HG02852 (cell line): ENCODE results near the gene JUND.

Source experiments
- ATAC-seq: cut with Tn5 transposase; IDR thresholded peaks from one replicate; pipeline ENCODE4 v1.9.1; 2021; ENCODE audit warnings: mild to moderate bottlenecking, moderate library complexity; ENCODE audit not compliant: unreplicated experiment

The JUND gene

GRCh38 chr19:18291019-18291524 lies 9.7 kb upstream of the JUND start:
- no peak for ATAC-seq

- no peak for ATAC-seq
These were observed 9.0 kb upstream of the JUND start for GRCh38 chr19:18290302-18291018.

DNA sequence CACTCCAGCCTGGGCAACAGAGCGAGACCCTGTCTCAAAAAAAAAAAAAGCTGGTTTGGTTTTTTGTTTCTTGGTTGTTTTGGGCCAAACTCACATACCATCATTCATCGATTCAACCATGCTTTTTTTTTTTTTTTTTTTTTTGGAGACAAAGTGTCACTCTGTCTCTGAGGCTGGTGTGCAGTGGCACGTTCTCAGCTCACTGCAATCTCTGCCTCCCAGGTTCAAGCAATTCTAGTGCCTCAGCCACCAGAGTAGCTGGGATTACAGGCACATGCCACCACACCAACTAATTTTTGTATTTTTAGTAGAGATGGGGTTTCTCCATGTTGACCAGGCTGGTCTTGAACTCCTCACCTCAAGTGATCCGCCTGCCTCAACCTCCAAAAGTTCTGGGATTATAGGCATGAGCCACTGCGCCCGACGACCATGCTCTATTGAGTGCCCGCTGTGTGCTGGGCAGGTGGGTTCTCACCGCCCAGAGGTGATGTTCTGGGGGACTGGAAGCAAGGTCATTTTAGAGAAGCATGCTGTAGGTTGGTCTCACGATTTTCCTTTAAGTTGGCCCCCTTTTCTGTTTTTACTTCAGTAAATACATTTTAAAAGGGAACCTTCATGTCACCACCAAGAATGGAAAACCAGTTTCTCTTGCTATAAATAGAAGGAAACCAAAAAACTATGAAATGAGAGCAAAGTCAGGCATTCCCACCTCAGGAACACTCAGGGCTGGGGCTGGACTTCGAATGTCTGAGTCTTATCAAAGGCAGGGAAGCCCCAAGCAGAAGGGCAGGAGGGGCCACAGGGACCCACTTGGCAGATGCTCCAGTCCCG lies 8.3 kb upstream of the JUND start:
- no peak for ATAC-seq

GRCh38 chr19:18287836-18288772 lies 6.7 kb upstream of the JUND start:
- ATAC-seq: no peak

DNA sequence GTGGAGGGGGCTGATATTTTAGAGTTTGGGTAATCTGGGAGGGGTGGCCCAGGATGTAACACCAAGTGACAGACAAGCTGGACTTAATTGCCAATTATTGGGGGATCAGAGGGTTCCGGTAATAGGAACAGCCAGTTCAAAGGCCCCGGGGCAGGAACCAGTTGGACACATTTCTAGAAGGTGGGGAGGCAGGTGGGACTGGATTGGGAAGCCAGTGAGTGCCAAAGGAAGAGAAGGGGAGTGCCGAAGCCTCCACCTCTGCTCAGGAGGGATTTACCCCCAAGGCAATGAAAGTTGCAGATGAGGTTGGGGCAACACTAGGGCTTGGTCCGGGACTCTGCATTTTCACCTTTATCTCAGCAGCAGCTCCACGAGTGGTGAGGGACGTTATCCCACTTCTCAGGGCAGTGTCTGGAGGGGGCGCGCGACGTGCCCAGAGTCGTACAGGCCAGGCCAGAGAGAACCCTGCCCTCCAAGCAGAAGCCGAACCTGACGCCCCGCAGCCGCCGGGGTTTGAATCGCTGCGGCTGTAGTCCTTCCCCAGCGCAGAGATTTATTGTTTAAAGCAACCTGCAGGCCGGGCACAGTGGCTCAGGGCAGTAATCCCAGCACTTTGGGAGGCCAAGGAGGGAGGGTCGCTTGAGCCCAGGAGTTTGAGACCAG lies 5.7 kb upstream of the JUND start:
- ATAC-seq: no peak

GRCh38 chr19:18284712-18285360 lies 3.4 kb upstream of the JUND start:
- no peak for ATAC-seq

DNA sequence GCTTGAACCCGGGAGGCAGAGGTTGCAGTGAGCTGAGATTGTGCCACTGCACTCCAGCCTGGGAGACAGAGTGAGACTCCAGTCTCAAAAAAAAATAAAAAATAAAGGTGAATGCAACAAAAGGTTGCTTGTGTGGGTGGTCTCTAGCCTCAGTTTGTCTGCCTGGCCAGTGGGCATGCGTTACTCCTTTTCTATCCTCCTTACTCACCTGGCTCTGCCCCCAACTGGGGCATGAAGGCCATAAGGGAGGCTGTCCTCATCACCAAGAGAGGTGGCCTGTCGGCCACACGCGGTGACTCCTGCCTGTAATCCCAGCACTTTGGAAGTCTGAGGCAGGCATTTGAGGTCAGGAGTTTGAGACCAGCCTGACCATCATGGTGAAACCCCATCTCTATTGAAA lies 1.9 kb upstream of the JUND start:
- ATAC-seq: no peak

DNA sequence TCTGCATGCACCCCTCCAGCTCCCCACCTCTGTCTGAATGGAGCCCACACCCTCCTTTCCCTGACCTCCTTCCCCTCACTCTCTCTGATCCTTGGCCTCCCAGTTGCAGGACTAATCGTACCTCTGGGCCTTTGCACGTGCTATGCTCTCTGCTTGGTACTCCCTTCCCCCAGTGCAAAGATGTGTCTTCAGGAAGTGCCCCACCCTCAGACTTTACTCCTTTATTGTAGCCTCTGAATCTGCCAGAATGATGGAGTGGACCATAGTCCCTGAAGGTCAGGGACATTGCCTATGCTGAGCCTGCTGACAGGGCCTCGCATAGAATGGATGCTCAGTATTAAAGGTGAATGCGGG lies 1.3 kb upstream of the JUND start:
- no peak for ATAC-seq

DNA sequence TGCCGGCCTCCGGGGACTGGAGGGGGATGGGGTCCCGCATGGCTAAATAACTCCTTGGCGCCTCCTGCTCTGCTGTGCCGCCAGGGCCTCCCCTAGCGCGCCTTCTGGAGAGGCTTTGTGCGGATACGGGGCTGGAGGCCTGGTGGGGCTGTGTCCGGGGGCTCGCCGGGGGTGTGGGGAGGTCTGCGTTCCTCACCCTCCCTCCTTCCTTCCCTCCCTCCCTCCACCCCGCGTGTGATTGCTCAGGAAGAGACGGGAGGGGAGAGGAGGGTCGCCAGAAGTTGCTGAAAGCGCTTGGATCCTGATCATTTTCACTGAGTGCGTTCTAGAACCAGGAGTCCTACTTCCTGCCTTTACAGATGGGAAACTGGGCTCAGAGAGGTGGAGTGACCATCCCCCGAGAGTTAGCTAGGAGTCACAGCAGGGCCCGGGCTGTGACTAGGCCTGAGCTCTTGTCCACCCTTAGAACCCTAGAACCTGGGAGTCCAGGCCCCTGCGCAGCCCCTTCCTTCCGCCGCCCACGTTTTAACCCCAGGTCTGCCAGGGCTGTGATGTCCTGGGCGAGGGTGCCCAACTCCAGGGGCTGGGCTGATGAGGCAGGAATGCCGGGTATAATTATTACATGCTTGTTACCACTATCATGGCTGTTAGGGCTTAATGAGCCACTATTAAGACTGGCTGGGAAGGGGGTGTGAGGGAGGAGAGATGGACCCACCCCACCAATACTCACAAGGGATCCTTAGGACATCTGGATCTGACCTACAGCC lies 782 bp upstream of the JUND start:
- no peak for ATAC-seq

DNA sequence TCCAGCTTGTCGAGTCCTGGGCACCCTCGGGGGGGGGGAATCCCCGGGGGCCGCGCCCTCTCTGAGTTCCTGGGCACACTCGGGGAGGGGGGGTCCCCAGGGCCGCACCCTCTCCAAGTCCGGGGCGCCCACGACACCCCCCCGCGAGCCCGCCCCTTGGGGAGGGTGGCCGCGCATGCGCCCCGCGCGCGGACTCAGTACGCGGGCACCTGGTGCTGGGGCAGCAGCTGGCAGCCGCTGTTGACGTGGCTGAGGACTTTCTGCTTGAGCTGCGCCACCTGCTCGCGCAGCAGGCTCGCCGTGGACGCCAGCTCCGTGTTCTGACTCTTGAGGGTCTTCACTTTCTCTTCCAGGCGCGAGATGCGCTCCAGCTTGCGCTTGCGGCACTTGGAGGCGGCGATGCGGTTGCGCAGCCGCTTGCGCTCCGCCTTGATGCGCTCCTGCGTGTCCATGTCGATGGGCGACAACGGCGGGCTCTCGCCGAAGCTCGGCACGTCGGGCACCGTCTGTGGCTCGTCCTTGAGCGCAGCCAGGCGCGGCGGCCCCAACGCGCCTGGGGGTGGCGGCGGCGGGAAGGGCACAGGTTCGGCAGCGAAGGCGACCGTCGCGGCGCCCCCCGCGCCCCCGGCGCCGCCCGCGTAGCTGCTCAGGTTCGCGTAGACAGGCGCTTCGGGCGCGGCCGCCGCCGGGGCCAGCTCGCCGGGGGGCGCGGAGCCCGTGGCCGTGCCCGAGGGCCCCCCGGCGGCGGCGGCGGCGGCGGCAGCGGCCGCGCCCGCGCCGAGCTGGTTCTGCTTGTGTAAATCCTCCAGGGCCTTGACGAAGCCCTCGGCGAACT lies 958 bp downstream of the JUND start:
- ATAC-seq: no peak

GRCh38 chr19:18279516-18280246 lies 1.7 kb downstream of the JUND start:
- no peak for ATAC-seq

DNA sequence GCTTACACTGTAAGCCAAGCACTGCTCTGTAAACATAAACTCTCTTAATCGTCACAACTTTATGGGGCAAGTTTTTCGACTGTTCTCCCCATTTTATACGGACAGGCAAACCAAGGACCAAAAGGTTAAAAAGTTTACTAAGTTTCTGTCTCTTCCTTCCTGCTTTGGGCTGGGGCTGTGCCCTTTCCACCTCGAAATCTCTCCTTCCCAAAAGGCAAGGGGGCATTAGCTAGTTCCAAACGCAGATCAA lies 2.2 kb downstream of the JUND start:
- ATAC-seq: no peak

DNA sequence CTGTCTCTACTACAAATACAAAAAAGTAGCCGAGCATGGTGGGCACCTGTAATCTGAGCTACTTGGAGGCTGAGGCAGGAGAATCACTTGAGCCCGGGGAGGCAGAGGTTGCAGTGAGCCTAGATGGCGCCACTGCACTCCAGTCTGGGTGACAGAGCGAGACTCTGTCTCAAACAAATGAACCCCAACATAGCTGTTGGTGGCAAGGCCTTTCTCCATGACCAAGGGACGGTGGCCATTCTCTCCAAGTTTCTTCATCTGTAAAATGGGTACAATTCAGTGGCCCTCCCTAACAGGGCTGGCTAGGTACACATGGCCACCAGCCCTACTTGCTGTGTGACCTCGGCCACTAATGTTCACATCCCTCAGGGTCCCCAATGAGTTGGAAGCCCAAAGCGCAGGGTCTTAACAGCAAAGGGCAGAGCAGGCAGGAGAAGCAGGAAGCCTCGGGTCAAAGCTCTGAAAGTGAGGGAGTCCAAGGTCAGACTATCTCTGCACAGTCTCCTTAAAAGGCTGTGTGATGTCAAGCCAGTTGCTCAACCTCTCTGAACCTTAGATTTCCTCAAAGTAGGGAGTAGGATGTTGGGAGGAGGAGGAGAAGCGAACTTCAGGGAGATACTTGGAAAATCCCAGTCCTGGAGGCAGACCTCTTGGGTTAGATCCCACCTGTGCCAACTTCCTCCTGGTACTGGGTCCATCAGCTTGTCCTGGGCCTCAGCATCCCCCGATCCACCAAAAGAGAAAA lies 2.7 kb downstream of the JUND start:
- no peak for ATAC-seq

- no peak for ATAC-seq
These were observed 6.6 kb downstream of the JUND start for GRCh38 chr19:18274781-18275356.

DNA sequence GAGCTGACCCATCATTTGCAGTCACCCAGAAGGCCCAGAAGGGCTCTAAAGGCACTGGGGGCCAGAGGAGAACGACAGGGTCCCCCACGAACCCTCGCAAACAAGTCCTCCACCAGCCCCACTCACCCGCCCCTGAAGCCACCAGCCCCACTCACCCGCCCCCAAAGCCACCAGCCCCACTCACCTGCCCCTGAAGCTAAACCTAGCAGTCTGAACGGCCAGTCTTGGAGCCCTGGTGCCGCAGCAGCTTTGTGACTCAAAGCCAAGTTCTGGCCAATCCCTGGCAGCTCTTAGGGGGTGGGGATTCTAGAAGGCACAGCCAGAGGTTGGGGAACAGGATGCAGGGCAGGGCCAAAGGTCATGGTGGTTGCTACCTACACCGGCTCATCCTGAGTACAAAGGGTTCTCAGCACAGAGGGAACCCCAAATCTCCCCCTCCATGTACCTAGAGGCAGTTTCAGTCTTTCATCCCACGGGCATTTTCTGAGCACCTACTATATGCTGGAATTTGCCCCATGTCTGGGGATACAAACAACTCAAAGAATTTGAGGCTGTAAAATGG lies 7.1 kb downstream of the JUND start, which contains the start of gene IQCN:
Gene IQCN (minus strand): TSS at position 234 of the 562 bp plus-strand sequence. CDS start 4,974 bp downstream, outside the sequence.
- no peak for ATAC-seq

GRCh38 chr19:18273561-18274218 lies 7.7 kb downstream of the JUND start:
- no peak for ATAC-seq
